Bladder microvascular endothelial cell (primary cell): ENCODE measurements around the gene BOLA3. TPM values are rescaled to one million over a fixed set of nuclear protein-coding genes. Genes with fewer than 3 reads are reported as not detected.

Experiments
- total RNA-seq: library from RNA; depleted of rRNA; stranded (reverse); fragments of >200 nt; gene quantifications from 2 replicates; pipeline ENCODE4 v1.2.3, GENCODE V29; 2014

BOLA3 gene, protein sequence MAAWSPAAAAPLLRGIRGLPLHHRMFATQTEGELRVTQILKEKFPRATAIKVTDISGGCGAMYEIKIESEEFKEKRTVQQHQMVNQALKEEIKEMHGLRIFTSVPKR
- total RNA-seq, result 17.4 and 19.9 TPM in 2 replicates

DNA sequence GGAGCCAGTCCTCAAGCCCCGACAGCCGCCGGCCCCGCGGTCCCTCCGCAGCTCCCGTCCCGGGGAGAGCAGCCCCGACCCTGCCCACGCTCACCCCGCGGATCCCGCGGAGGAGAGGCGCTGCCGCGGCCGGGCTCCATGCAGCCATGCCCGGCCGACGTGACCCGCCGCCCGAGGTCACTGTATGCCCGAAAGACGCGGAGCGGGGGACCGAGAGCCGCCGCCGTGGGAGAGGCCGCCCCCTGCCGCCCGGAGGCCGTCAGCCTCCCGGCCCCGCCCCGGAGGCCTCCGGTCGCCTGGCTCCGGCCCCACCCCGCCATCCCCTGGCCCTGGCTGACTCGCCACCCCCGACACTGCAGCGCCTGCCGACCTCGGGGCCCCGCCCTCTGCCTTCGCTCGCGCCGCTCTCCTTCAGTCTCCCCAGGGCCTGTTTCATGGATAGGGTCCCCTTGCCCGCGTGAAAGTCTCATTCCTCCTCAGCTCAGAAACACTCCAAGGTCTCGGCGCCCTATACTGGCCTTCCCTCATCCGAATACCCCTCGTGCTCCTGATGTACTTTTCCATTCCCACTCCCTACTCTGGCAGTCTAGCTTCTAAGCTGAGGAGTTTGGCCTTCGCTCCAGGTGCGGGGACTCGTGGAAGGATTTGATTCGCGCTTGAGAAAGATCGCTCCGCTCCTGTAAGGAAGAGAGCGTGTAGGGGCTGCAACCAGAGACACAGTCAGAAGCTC, at the start of gene BOLA3:
Gene BOLA3, minus strand, starts transcription at position 186 of the 730 bp plus-strand sequence. Its CDS starts 38 bp downstream, at position 148.

DNA sequence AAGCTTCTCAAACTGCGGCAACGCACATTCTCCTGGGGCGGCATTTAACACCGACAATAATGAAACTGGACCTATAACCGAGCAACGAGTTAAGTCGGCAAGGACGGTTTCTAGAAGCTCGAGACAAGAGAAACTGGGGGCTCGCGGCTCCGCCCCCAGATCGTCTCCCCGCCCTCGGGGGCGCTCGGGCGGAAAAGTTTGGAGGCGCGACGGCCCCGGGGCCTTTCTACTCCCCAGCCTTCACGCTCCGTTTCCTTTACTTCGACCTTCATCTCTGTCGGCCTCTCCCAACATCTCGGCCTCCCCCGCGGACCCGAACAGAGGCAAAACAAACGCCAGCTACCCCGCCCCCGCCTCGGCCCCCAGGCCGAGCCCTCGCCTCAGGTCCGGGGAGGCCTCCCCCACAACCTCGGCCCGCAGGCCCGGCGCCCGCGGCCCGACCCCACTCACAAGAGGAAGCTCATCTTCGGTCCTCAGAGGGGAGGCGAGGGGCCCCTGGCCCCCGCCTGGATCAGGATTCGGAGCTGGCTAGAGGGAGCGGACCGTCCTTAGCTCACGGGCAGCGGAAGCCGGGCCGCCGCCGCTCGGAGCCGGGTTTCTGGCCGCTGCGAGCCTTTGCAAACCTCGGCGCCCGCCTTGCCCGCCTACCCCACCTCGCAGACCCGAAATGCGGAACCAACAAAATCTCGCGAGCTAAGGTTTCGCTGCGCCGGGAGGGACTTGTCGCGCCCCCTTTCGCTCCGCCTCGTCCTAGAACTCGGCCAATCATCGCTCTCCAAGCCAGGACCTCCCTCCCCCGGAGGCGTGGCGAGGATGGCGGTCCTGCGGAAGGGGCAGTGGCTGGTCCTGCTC, 30.7 kb upstream of the BOLA3 start, which contains the start of gene MOB1A:
Gene MOB1A, minus strand, starts transcription at position 669 of the 852 bp plus-strand sequence. Its CDS starts 205 bp downstream, at position 464.

Other genes with a start within 250 kb of the BOLA3 start
- gene DGUOK, start 221.0 kb downstream of the BOLA3 start, total RNA-seq, result 21.0 and 22.3 TPM in 2 replicates
- 2.6 and 10.4 TPM in 2 replicates for gene TET3, start 163.0 kb downstream of the BOLA3 start, total RNA-seq
- 69.9 and 76.5 TPM in 2 replicates for gene MOB1A, start 31.0 kb upstream of the BOLA3 start, total RNA-seq
- gene MTHFD2, start 50.7 kb upstream of the BOLA3 start, total RNA-seq, result 66.2 and 90.8 TPM in 2 replicates
- gene SLC4A5, start 195.5 kb upstream of the BOLA3 start, total RNA-seq, result 0.38 TPM in 1 of 2 replicates, not detected in the other
- 101 and 183 TPM in 2 replicates for gene DCTN1, start 232.4 kb upstream of the BOLA3 start, total RNA-seq